Endodermal cell (in vitro differentiated cells): ENCODE data around the gene GFPT1. TPM values are rescaled to one million over a fixed set of nuclear protein-coding genes. Genes with fewer than 3 reads are reported as not detected.

Source experiments
- DNase-seq: peaks from one replicate; pipeline ENCODE4 v3.0.0-alpha.2; 2017
- H3K27ac ChIP-seq: 2 replicates; pipeline ENCODE4 v1.5.1; 2013; ENCODE audit warnings: mild to moderate bottlenecking, low read depth, low read length, moderate library complexity
- H3K27me3 ChIP-seq: 2 replicates; pipeline ENCODE4 v1.6.1; 2013; ENCODE audit warnings: mild to moderate bottlenecking, low read length, moderate library complexity; ENCODE audit not compliant: insufficient read depth, control insufficient read depth, poor library complexity, severe bottlenecking
- H3K36me3 ChIP-seq: 2 replicates; pipeline ENCODE4 v1.7.0; 2013; ENCODE audit warnings: mild to moderate bottlenecking, low read length, moderate library complexity; ENCODE audit not compliant: control insufficient read depth, insufficient read depth
- H3K4me1 ChIP-seq: one replicate; pipeline ENCODE4 v1.7.0; 2013; ENCODE audit warnings: low read length; ENCODE audit not compliant: control insufficient read depth, insufficient read depth
- H3K4me3 ChIP-seq: 2 replicates; pipeline ENCODE4 v1.5.1; 2013; ENCODE audit warnings: mild to moderate bottlenecking, low read length, moderate library complexity
- H3K9ac ChIP-seq: 2 replicates; pipeline ENCODE4 v1.6.1; 2013; ENCODE audit warnings: mild to moderate bottlenecking, low read length, moderate library complexity; ENCODE audit not compliant: poor library complexity, severe bottlenecking; ENCODE audit errors: extremely low read depth
- H3K9me3 ChIP-seq: 2 replicates; pipeline ENCODE4 v1.6.1; 2013; ENCODE audit warnings: mild to moderate bottlenecking, low read length, moderate library complexity; ENCODE audit not compliant: control insufficient read depth
- H3K27ac Mint-ChIP-seq: 2 replicates; pipeline ENCODE4 v1.8.0; 2020; ENCODE audit warnings: mixed read lengths
- H3K27me3 Mint-ChIP-seq: 2 replicates; pipeline ENCODE4 v1.8.0; 2021; ENCODE audit warnings: mild to moderate bottlenecking, mixed read lengths; ENCODE audit not compliant: insufficient read depth
- H3K36me3 Mint-ChIP-seq: 2 replicates; pipeline ENCODE4 v1.8.0; 2020; ENCODE audit warnings: low read depth, mixed read lengths
- H3K4me1 Mint-ChIP-seq: 2 replicates; pipeline ENCODE4 v1.8.0; 2020; ENCODE audit warnings: mixed read lengths
- H3K4me3 Mint-ChIP-seq: 2 replicates; pipeline ENCODE4 v1.8.0; 2020; ENCODE audit warnings: mild to moderate bottlenecking, moderate library complexity, mixed read lengths
- H3K9me3 Mint-ChIP-seq: 2 replicates; pipeline ENCODE4 v1.8.0; 2020; ENCODE audit warnings: mild to moderate bottlenecking, mixed read lengths
- CTCF ChIP-seq: fragments of 200-600 bp; sonication (generic); conservative IDR thresholded peaks from 2 replicates; pipeline ENCODE4 v1.5.0; 2021; ENCODE audit warnings: antibody characterized with exemption, mild to moderate bottlenecking
- WGBS, 2 experiments: methylation state at CpG; one replicate each; pipeline versions ENCODE4 v1.1.5 to v1.1.7; 2013; ENCODE audit warnings: missing lambda C conversion rate in 2 of 2, mixed read lengths in 1 of 2; ENCODE audit not compliant: insufficient coverage in 1 of 2, insufficient read length in 1 of 2; 5-methylcytosine and 5-hydroxymethylcytosine counted together
- total RNA-seq, 2 donors: library from RNA; stranded (reverse); fragmentation: NEBNext Ultra II Directional in 1 of 2; extraction: Animal tissue kit (Norgen Biotek cat#: 25700) in 1 of 2; gene quantifications; 2 replicates in 1 of 2; 3 replicates in 1 of 2; pipeline ENCODE4 v1.2.1, GENCODE V29; 2021

Gene GFPT1
- total RNA-seq, 2 donors from 2014 or later = 79.8 to 95.9 TPM

DNA sequence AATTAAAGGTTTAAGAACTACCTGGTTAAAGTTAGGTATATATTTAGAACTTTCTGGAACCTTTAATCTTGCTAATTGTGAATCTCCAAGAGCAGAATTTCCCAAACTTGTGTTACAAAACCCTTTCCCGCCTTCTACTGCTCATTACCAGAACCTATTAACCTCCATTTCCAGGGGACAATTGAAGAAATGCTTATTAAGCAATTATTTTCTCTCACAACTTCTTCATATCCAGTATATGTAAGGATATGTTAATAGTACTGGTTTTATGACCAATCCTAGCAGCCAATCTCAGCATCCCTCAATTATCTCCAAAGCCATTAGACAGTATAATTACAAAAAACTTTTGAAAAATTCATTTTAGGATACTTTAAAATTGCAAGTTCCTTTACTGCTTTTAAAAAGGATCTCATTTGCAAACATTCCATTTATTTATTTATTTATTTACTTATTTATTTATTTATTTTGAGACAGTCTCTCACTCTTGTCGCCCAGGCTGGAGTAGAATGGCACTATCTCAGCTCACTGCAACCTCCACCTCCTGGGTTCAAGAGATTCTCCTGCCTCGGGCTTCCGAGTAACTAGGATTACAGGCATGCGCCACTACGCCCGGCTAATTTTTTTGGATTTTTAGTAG, 3.7 kb downstream of the GFPT1 start:
- Histone ChIP-seq H3K27ac (no peak overlapping the region), H3K9me3 (no peaks in the 10 kb centered on the region), H3K27me3 (no peaks in the 10 kb centered on the region), H3K4me1 (no peaks in the 10 kb centered on the region), H3K36me3 (peaks cover 7% of the 10 kb centered on the region), H3K4me3 (peak overlapping the region; percentile 68), H3K9ac (no peak overlapping the region)
- WGBS, 2 experiments = 86 to 93% methylated on average over 7 of the region's 7 CpGs
- Mint-ChIP-seq H3K4me3 (no peak overlapping the region), H3K9me3 (no peaks in the 10 kb centered on the region), H3K36me3 (peaks cover 18% of the 10 kb centered on the region), H3K4me1 (peaks cover 23% of the 10 kb centered on the region), H3K27me3 (no peaks in the 10 kb centered on the region), H3K27ac (no peak overlapping the region)
- TF ChIP-seq CTCF = no peak
- DNase-seq = no peak

DNA sequence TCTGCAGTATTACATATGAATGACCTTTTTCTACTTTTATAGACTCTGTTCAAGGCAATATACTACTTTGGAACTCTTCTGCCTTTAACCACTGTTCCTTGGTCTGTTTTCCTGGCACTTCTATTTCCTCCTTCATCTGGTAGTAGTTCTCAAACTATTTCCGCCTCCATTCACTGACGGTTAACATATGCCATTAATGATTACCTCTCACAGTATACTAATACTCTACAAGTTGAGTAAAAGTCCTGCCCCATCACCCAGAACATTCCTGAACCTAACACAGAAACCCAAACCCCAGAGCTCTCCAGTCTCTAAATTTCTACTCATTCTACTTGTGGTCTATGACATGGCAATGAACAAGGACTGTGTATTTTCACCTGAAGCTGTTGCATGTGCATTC, 4.5 kb downstream of the GFPT1 start:
- TF ChIP-seq CTCF = no peak
- Mint-ChIP-seq H3K27ac (no peak overlapping the region), H3K4me3 (no peak overlapping the region), H3K27me3 (no peaks in the 10 kb centered on the region), H3K9me3 (no peaks in the 10 kb centered on the region), H3K36me3 (peaks cover 22% of the 10 kb centered on the region), H3K4me1 (peaks cover 16% of the 10 kb centered on the region)
- Histone ChIP-seq H3K27me3 (no peaks in the 10 kb centered on the region), H3K9me3 (no peaks in the 10 kb centered on the region), H3K36me3 (peaks cover 9% of the 10 kb centered on the region), H3K27ac (no peak overlapping the region), H3K9ac (no peak overlapping the region), H3K4me3 (no peak overlapping the region), H3K4me1 (no peaks in the 10 kb centered on the region)
- no peak for DNase-seq
- WGBS, 2 experiments = 90 to 97% methylated on average over 2 of the region's 2 CpGs

- peaks cover 10% of the 10 kb centered on the region for H3K36me3 ChIP-seq
- no peaks in the 10 kb centered on the region for H3K9me3 Mint-ChIP-seq
- peaks cover 15% of the 10 kb centered on the region for H3K4me1 Mint-ChIP-seq
- H3K27ac Mint-ChIP-seq = peak overlapping the region; percentile 6
- H3K36me3 Mint-ChIP-seq = peaks cover 26% of the 10 kb centered on the region
- H3K27me3 ChIP-seq = no peaks in the 10 kb centered on the region
- no peak overlapping the region for H3K4me3 Mint-ChIP-seq
- no peak for TF ChIP-seq CTCF
- no peak overlapping the region for H3K27ac ChIP-seq
- H3K27me3 Mint-ChIP-seq = no peaks in the 10 kb centered on the region
- no peak overlapping the region for H3K4me3 ChIP-seq
- no peaks in the 10 kb centered on the region for H3K4me1 ChIP-seq
- WGBS, 2 experiments = 97% methylated on average over 1 of the region's 1 CpG; no CpG with 5 or more reads in 1 of the 2 experiments
- no peaks in the 10 kb centered on the region for H3K9me3 ChIP-seq
- H3K9ac ChIP-seq = no peak overlapping the region
- DNase-seq = no peak
Measured at GRCh38 chr2:69381337-69381737, 5.7 kb downstream of the GFPT1 start.
